Prostate gland (tissue), 2 donors: Measurements from ENCODE around the gene SULT1C3.

ENCODE experiments used
- POLR2AphosphoS5 ChIP-seq: sonication (generic); formaldehyde crosslinking; IDR thresholded peaks from one replicate; pipeline ENCODE4 v1.6.1; 2017; ENCODE audit warnings: antibody characterized with exemption
- TF ChIP-seq, protein P1 (sequence below), 4 experiments: fragments of 200-600 bp in 2 of 4; fragments of 450-650 bp in 2 of 4; sonication (generic) in 2 of 4; IDR thresholded peaks; 1 replicate in 3 of 4; 2 replicates in 1 of 4; pipeline ENCODE4 v1.5.1; 2016 to 2019; ENCODE audit warnings: antibody characterized with exemption in 4 of 4, mild to moderate bottlenecking in 2 of 4, moderate library complexity in 2 of 4

DNA sequence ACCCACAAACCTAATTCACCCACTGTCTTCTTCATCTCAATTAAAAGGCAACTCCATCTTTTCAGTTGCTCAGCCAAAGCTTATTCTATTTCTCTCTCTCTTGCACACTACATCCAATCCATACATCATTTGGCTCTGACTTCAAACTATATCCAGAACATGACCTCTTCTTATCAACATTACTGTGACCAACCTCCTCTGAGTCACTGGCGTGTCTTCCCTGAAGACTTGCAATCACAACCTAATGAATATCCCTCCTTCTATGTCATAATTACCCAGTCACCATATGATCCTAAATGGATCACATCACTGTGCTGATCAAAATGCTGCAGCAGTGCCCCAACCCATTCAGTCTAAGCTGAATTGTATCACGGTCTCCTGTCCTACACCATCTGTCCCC is 22.6 kb upstream of the SULT1C3 start:
- TF ChIP-seq, protein P1, sequence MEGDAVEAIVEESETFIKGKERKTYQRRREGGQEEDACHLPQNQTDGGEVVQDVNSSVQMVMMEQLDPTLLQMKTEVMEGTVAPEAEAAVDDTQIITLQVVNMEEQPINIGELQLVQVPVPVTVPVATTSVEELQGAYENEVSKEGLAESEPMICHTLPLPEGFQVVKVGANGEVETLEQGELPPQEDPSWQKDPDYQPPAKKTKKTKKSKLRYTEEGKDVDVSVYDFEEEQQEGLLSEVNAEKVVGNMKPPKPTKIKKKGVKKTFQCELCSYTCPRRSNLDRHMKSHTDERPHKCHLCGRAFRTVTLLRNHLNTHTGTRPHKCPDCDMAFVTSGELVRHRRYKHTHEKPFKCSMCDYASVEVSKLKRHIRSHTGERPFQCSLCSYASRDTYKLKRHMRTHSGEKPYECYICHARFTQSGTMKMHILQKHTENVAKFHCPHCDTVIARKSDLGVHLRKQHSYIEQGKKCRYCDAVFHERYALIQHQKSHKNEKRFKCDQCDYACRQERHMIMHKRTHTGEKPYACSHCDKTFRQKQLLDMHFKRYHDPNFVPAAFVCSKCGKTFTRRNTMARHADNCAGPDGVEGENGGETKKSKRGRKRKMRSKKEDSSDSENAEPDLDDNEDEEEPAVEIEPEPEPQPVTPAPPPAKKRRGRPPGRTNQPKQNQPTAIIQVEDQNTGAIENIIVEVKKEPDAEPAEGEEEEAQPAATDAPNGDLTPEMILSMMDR (IDR thresholded peaks at IDR 0.05) = no peak
- no peak for TF ChIP-seq POLR2AphosphoS5
